ENCODE data around the gene TMEM132D.
"Not testable (repeated sequence)": the region's sequence is repeated elsewhere in the genome, so short reads cannot be mapped to it uniquely, and the experiment has no call there.

The TMEM132D gene

GRCh38 chr12:129588142-129588541, 315.7 kb downstream of the TMEM132D start:
- DNase-seq (ENCODE audit: low read depth), result no peak

- no peak for DNase-seq (ENCODE audit: low read depth)
Observed at GRCh38 chr12:129585296-129585695, 318.5 kb downstream of the TMEM132D start.

GRCh38 chr12:129579879-129580278, 323.9 kb downstream of the TMEM132D start:
- DNase-seq (ENCODE audit: low read depth), result no peak

- no peak for DNase-seq (ENCODE audit: low read depth)
Observed at GRCh38 chr12:129571901-129572494, 331.8 kb downstream of the TMEM132D start.

GRCh38 chr12:129570796-129571400, 332.9 kb downstream of the TMEM132D start:
- no peak for DNase-seq (ENCODE audit: low read depth)

GRCh38 chr12:129566800-129567199, 337.0 kb downstream of the TMEM132D start:
- DNase-seq (ENCODE audit: low read depth), result no peak

GRCh38 chr12:129564768-129565167, 339.1 kb downstream of the TMEM132D start:
- no peak for DNase-seq (ENCODE audit: low read depth)

GRCh38 chr12:129563266-129563665, 340.6 kb downstream of the TMEM132D start:
- DNase-seq (ENCODE audit: low read depth), result no peak

GRCh38 chr12:129561304-129561703, 342.5 kb downstream of the TMEM132D start:
- DNase-seq (ENCODE audit: low read depth), result no peak

GRCh38 chr12:129559776-129560175, 344.0 kb downstream of the TMEM132D start:
- no peak for DNase-seq (ENCODE audit: low read depth)

- DNase-seq (ENCODE audit: low read depth), result no peak
Observed at GRCh38 chr12:129558036-129558435, 345.8 kb downstream of the TMEM132D start.

- no peak for DNase-seq (ENCODE audit: low read depth)
Observed at GRCh38 chr12:129556082-129556481, 347.7 kb downstream of the TMEM132D start.

- no peak for DNase-seq (ENCODE audit: low read depth)
Observed at GRCh38 chr12:129552996-129553750, 350.7 kb downstream of the TMEM132D start.

GRCh38 chr12:129551441-129551840, 352.4 kb downstream of the TMEM132D start:
- DNase-seq (ENCODE audit: low read depth), result no peak

GRCh38 chr12:129550353-129550752, 353.5 kb downstream of the TMEM132D start:
- DNase-seq (ENCODE audit: low read depth), result no peak

- DNase-seq (ENCODE audit: low read depth), result no peak
Observed at GRCh38 chr12:129549656-129550055, 354.2 kb downstream of the TMEM132D start.

- not testable (repeated sequence) for DNase-seq (ENCODE audit: low read depth)
Observed at GRCh38 chr12:129549020-129549419, 354.8 kb downstream of the TMEM132D start.

- DNase-seq (ENCODE audit: low read depth), result no peak
Observed at GRCh38 chr12:129544716-129545115, 359.1 kb downstream of the TMEM132D start.

- DNase-seq (ENCODE audit: low read depth), result no peak
Observed at GRCh38 chr12:129540954-129541353, 362.9 kb downstream of the TMEM132D start.

- no peak for DNase-seq (ENCODE audit: low read depth)
Observed at GRCh38 chr12:129540249-129540648, 363.6 kb downstream of the TMEM132D start.

- DNase-seq (ENCODE audit: low read depth), result not testable (repeated sequence)
Observed at GRCh38 chr12:129538724-129539335, 365.0 kb downstream of the TMEM132D start.

- no peak for DNase-seq (ENCODE audit: low read depth)
Observed at GRCh38 chr12:129538137-129538536, 365.7 kb downstream of the TMEM132D start.

All from activated T-cell treated with anti-CD3 and anti-CD28 coated beads for 48 hours (primary cell).